Natural killer cell (primary cell): ENCODE results near the gene BNIP5. TPM values are rescaled to one million over a fixed set of nuclear protein-coding genes. Genes with fewer than 3 reads are reported as not detected.

Experiments used
- ATAC-seq, 3 donors: fragments of 150-1000 bp in 2 of 3; fragments of 200-7000 bp in 1 of 3; cut with Tn5 transposase; 1 replicate in 1 of 3; 2 replicates in 2 of 3; pipeline ENCODE4 v1.10.0; 2021; ENCODE audit warnings: mild to moderate bottlenecking in 2 of 3, moderate library complexity in 2 of 3
- DNase-seq, 2 donors: peaks; one replicate each; pipeline versions ENCODE4 v3.0.0 to v3.0.0-alpha.2; 2013 to 2021; ENCODE audit warnings: mixed read lengths in 1 of 2
- H3K27ac ChIP-seq: one replicate; pipeline ENCODE4 v1.5.1; 2013; ENCODE audit warnings: mild to moderate bottlenecking, low read length
- H3K27me3 ChIP-seq: one replicate; pipeline ENCODE4 v1.6.1; 2013; ENCODE audit warnings: low read length; ENCODE audit not compliant: control insufficient read depth, insufficient read depth
- H3K36me3 ChIP-seq: one replicate; pipeline ENCODE4 v1.6.1; 2013; ENCODE audit warnings: low read length; ENCODE audit not compliant: control insufficient read depth, insufficient read depth
- H3K4me1 ChIP-seq: one replicate; pipeline ENCODE4 v1.6.1; 2013; ENCODE audit warnings: low read length; ENCODE audit not compliant: control insufficient read depth, insufficient read depth
- H3K4me3 ChIP-seq: one replicate; pipeline ENCODE4 v1.5.1; 2013; ENCODE audit warnings: low read length
- H3K9me3 ChIP-seq: one replicate; pipeline ENCODE4 v1.6.1; 2013; ENCODE audit warnings: low read length; ENCODE audit not compliant: control insufficient read depth, insufficient read depth
- H3K27ac Mint-ChIP-seq, 2 donors: one replicate each; pipeline ENCODE4 v1.8.0; 2022; ENCODE audit warnings: mild to moderate bottlenecking in 2 of 2, mixed read lengths in 2 of 2, moderate library complexity in 1 of 2
- H3K27me3 Mint-ChIP-seq, 2 donors: one replicate each; pipeline ENCODE4 v1.8.0; 2022; ENCODE audit warnings: low read depth in 2 of 2, mixed read lengths in 2 of 2
- H3K36me3 Mint-ChIP-seq: one replicate; pipeline ENCODE4 v1.8.0; 2022; ENCODE audit warnings: mixed read lengths
- H3K4me1 Mint-ChIP-seq, 2 donors: one replicate each; pipeline ENCODE4 v1.8.0; 2022; ENCODE audit warnings: mixed read lengths in 2 of 2
- H3K4me3 Mint-ChIP-seq: one replicate; pipeline ENCODE4 v1.8.0; 2022; ENCODE audit warnings: mild to moderate bottlenecking, moderate library complexity, mixed read lengths
- H3K9me3 Mint-ChIP-seq, 2 donors: one replicate each; pipeline ENCODE4 v1.8.0; 2022; ENCODE audit warnings: mixed read lengths in 2 of 2
- CTCF ChIP-seq: fragments of 200-600 bp; IDR thresholded peaks from one replicate; pipeline ENCODE4 v1.8.0; 2022; ENCODE audit warnings: antibody characterized with exemption
- WGBS: methylation state at CpG from one replicate; pipeline ENCODE4 v1.1.7; 2013; ENCODE audit warnings: missing lambda C conversion rate; ENCODE audit not compliant: insufficient coverage; 5-methylcytosine and 5-hydroxymethylcytosine counted together
- intact Hi-C: fragments of 100-400 bp; cut with micrococcal nuclease; formaldehyde crosslinking; loops from one replicate; pipeline ENCODE4 v1.14.2; 2022
- total RNA-seq, 4 donors: library from RNA; stranded (reverse); fragments of 120-200 nt in 1 of 4; gene quantifications; one replicate each; pipeline versions ENCODE4 v1.2.3 to v1.2.4, GENCODE V29; 2013 to 2022

Gene BNIP5
- total RNA-seq, 3 donors from 2014 or later (not counting 1 experiment from before 2014, with no cell fraction given): not detected

- no peak overlapping the region for H3K27ac ChIP-seq
- Mint-ChIP-seq H3K4me3 (no peak overlapping the region), H3K4me1 (peaks cover 0 to 1% of the 10 kb centered on the region in 2 donors), H3K27me3 (peaks cover 17 to 23% of the 10 kb centered on the region in 2 donors), H3K9me3 (no peaks in the 10 kb centered on the region), H3K36me3 (no peaks in the 10 kb centered on the region), H3K27ac (no peak overlapping the region)
- 86% methylated on average over 8 of the region's 8 CpGs for WGBS
- no peaks in the 10 kb centered on the region for H3K4me1 ChIP-seq
- no peaks in the 10 kb centered on the region for H3K27me3 ChIP-seq
- H3K4me3 ChIP-seq: no peak overlapping the region
- ATAC-seq (no peak), DNase-seq (no peak)
- intact Hi-C loops: no loop called here
- H3K36me3 ChIP-seq: no peaks in the 10 kb centered on the region
- H3K9me3 ChIP-seq: no peaks in the 10 kb centered on the region
- TF ChIP-seq CTCF: no peak
Observed at GRCh38 chr6:36352477-36353157, 15.9 kb upstream of the BNIP5 start.

- intact Hi-C loops: no loop called here
- H3K27ac ChIP-seq: no peak overlapping the region
- no peaks in the 10 kb centered on the region for H3K9me3 ChIP-seq
- peaks cover 14% of the 10 kb centered on the region in 2 donors for H3K27me3 Mint-ChIP-seq
- 75% methylated on average over 14 of the region's 15 CpGs for WGBS
- no peak overlapping the region for H3K4me3 ChIP-seq
- H3K27me3 ChIP-seq: no peaks in the 10 kb centered on the region
- no peaks in the 10 kb centered on the region for H3K36me3 Mint-ChIP-seq
- no peak overlapping the region for H3K4me3 Mint-ChIP-seq
- TF ChIP-seq CTCF: no peak
- no peaks in the 10 kb centered on the region for H3K4me1 Mint-ChIP-seq
- H3K4me1 ChIP-seq: no peaks in the 10 kb centered on the region
- H3K36me3 ChIP-seq: no peaks in the 10 kb centered on the region
- no peaks in the 10 kb centered on the region for H3K9me3 Mint-ChIP-seq
- H3K27ac Mint-ChIP-seq: no peak overlapping the region
- ATAC-seq (no peak), DNase-seq (no peak)
Observed at GRCh38 chr6:36350681-36351571, 14.2 kb upstream of the BNIP5 start.

- no peaks in the 10 kb centered on the region for H3K36me3 Mint-ChIP-seq
- no peaks in the 10 kb centered on the region for H3K9me3 ChIP-seq
- 34% methylated on average over 4 of the region's 4 CpGs for WGBS
- no peak overlapping the region for H3K4me3 Mint-ChIP-seq
- intact Hi-C loops: no loop called here
- no peaks in the 10 kb centered on the region for H3K4me1 ChIP-seq
- no peak overlapping the region for H3K27ac ChIP-seq
- no peaks in the 10 kb centered on the region for H3K27me3 ChIP-seq
- ATAC-seq (no peak), DNase-seq (no peak)
- no peaks in the 10 kb centered on the region for H3K9me3 Mint-ChIP-seq
- TF ChIP-seq CTCF: no peak
- no peaks in the 10 kb centered on the region for H3K4me1 Mint-ChIP-seq
- no peaks in the 10 kb centered on the region for H3K36me3 ChIP-seq
- no peak overlapping the region for H3K4me3 ChIP-seq
- H3K27me3 Mint-ChIP-seq: peaks cover 13 to 14% of the 10 kb centered on the region in 2 donors
- H3K27ac Mint-ChIP-seq: no peak overlapping the region
Observed at GRCh38 chr6:36350082-36350481, 13.4 kb upstream of the BNIP5 start.
